K562 (cell line): ENCODE measurements around the gene CLEC17A. TPM values are rescaled to one million over a fixed set of nuclear protein-coding genes. Genes with fewer than 3 reads are reported as not detected.

ENCODE experiments used
- ATAC-seq: fragments of 200-7000 bp; cut with Tn5 transposase; 3 replicates; pipeline ENCODE4 v1.9.1; 2020; ENCODE audit warnings: moderate library complexity
- BruUV-seq: library from RNA; stranded (reverse); fragments of 400-500 nt; replicated peaks from 2 replicates; lab custom pipeline; 2021; lab: Mats Ljungman, UMichigan
- CTCF ChIA-PET: fragments of 300-600 bp; formaldehyde crosslinking; extraction: SDS; loops from one replicate; lab custom pipeline; 2021; ENCODE audit warnings: low intra/inter-chr PET ratio; lab: Yijun Ruan, JAX
- POLR2A ChIA-PET: fragments of 300-600, 350-650 bp; sonication (Branson Sonifier 250); formaldehyde crosslinking; extraction: SDS; loops from one replicate; lab custom pipeline; 2021; ENCODE audit warnings: antibody characterized with exemption, inconsistent platforms; lab: Yijun Ruan, JAX
- DNase-seq, 4 experiments: peaks; one replicate each; pipeline versions ENCODE4 v3.0.0 to v3.0.0-alpha.2; 2011 to 2018; ENCODE audit warnings: low spot score in 3 of 4, mixed read lengths in 3 of 4; ENCODE audit errors: extremely low read depth in 1 of 4
- FAIRE-seq: peaks from 2 replicates; lab custom pipeline; 2011; peaks lifted over from hg19 to GRCh38; lab: Jason Lieb, UNC
- H2AFZ ChIP-seq: 2 replicates; pipeline ENCODE4 v1.6.0; 2011; ENCODE audit warnings: low read depth, low read length, control low read depth, inconsistent platforms
- H3K27ac ChIP-seq: fragments of 200-600 bp; 3 replicates; pipeline ENCODE4 v1.8.0; 2011; ENCODE audit warnings: low read depth, mild to moderate bottlenecking, control low read depth, inconsistent platforms, low read length, moderate library complexity, mixed read lengths; ENCODE audit errors: extremely low read depth
- H3K27me3 ChIP-seq, 2 experiments: fragments of 300-600 bp in 1 of 2; 2 replicates in 1 of 2; 3 replicates in 1 of 2; pipeline versions ENCODE4 v1.6.0 to v1.8.0; 2011; ENCODE audit warnings: inconsistent platforms in 2 of 2, low read length in 2 of 2, mild to moderate bottlenecking in 1 of 2, mixed read lengths in 1 of 2, moderate library complexity in 1 of 2; ENCODE audit not compliant: control insufficient read depth in 2 of 2, insufficient read depth in 2 of 2
- H3K36me3 ChIP-seq: fragments of 300-600 bp; 3 replicates; pipeline ENCODE4 v1.8.0; 2011; ENCODE audit warnings: mild to moderate bottlenecking, low read length, inconsistent platforms; ENCODE audit not compliant: control insufficient read depth, insufficient read depth
- H3K4me1 ChIP-seq, 2 experiments: fragments of 200-600 bp in 1 of 2; replicated peaks in 1 of 2; 2 replicates in 1 of 2; 3 replicates in 1 of 2; pipeline versions ENCODE4 v1.5.1 to v1.8.0; 2011; ENCODE audit warnings: inconsistent platforms in 2 of 2, low read length in 2 of 2, mild to moderate bottlenecking in 1 of 2, mixed read lengths in 1 of 2, moderate library complexity in 1 of 2; ENCODE audit not compliant: control insufficient read depth in 2 of 2, insufficient read depth in 2 of 2
- H3K4me2 ChIP-seq: 2 replicates; pipeline ENCODE4 v1.6.1; 2011; ENCODE audit warnings: low read length, control low read depth, inconsistent platforms, mixed read lengths; ENCODE audit not compliant: insufficient read depth
- H3K4me3 ChIP-seq: fragments of 200-600 bp; sonication (generic), shearing (Covaris generic); 2 replicates; pipeline ENCODE4 v1.5.1; 2016; ENCODE audit warnings: control low read depth, inconsistent platforms
- H3K79me2 ChIP-seq: fragments of 200-600 bp; 3 replicates; pipeline ENCODE4 v1.8.0; 2011; ENCODE audit warnings: low read length, inconsistent platforms; ENCODE audit not compliant: control insufficient read depth, insufficient read depth
- H3K9ac ChIP-seq, 2 experiments: 2 replicates each; pipeline versions ENCODE4 v1.6.0 to v1.6.1; 2011; ENCODE audit warnings: low read depth in 2 of 2, low read length in 2 of 2, control low read depth in 1 of 2, inconsistent platforms in 1 of 2, mild to moderate bottlenecking in 1 of 2, mixed read lengths in 1 of 2; ENCODE audit not compliant: insufficient read depth in 1 of 2
- H3K9me1 ChIP-seq: one replicate; pipeline ENCODE4 v1.6.0; 2011; ENCODE audit warnings: inconsistent platforms, mild to moderate bottlenecking, low read length, moderate library complexity; ENCODE audit not compliant: control insufficient read depth, insufficient read depth
- H3K9me3 ChIP-seq: replicated peaks from 2 replicates; pipeline ENCODE4 v1.5.1; 2011; ENCODE audit warnings: low read depth, low read length, inconsistent platforms; ENCODE audit not compliant: control insufficient read depth, insufficient read depth
- H4K20me1 ChIP-seq: replicated peaks from 2 replicates; pipeline ENCODE4 v1.6.1; 2011; ENCODE audit warnings: low read length, inconsistent platforms, mixed read lengths; ENCODE audit not compliant: control insufficient read depth, insufficient read depth
- CXXC5 ChIP-seq: fragments of 250-450 bp; sonication (Bioruptor Pico); IDR thresholded peaks from 2 replicates; pipeline ENCODE4 v1.8.0; 2022; ENCODE audit warnings: inconsistent platforms, mild to moderate bottlenecking, moderate library complexity
- LARP7 ChIP-seq: fragments of 450-650 bp; IDR thresholded peaks from 2 replicates; pipeline ENCODE4 v1.6.1; 2016
- RBFOX2 ChIP-seq: fragments of 200-400 bp; formaldehyde crosslinking; IDR thresholded peaks from 2 replicates; pipeline ENCODE4 v1.6.1; 2017; ENCODE audit warnings: low read depth, mild to moderate bottlenecking, low read length, moderate library complexity
- WGBS: fragments of 100-300 bp; shearing (Covaris generic); methylation state at CpG from one replicate; pipeline ENCODE4 v1.1.6; 2016; ENCODE audit warnings: low coverage, mixed read lengths; ENCODE audit not compliant: insufficient coverage; ENCODE audit errors: missing lambda C conversion rate; 5-methylcytosine and 5-hydroxymethylcytosine counted together
- in situ Hi-C: fragments of 300-500 bp; cut with MboI; formaldehyde crosslinking; loops from 4 replicates; pipeline ENCODE4 v1.15.0; 2018; ENCODE audit warnings: inconsistent platforms, mixed read lengths
- intact Hi-C: fragments of 100-400 bp; cut with micrococcal nuclease; formaldehyde crosslinking; loops from 2 replicates; pipeline ENCODE4 v1.14.2; 2022
- polyA plus RNA-seq, 8 experiments: library from polyadenylated mRNA; depleted of rRNA in 4 of 8; stranded (reverse) in 5 of 8; unstranded in 3 of 8; fragments of >200 nt; fragmentation: Nextera tagmentation in 2 of 8; fragmentation: Illumina TruSeq in 1 of 8; extraction: Ambion mirVana in 2 of 8; extraction: Trizol in 1 of 8; gene quantifications; 2 replicates each; pipeline versions ENCODE4 v1.2.1 to v1.2.3, GENCODE V29; 2011 to 2014; ENCODE audit warnings: inconsistent platforms in 1 of 8, missing spikeins in 1 of 8
- total RNA-seq, 7 experiments: library from RNA; depleted of rRNA in 6 of 7; stranded (reverse); fragments of >200 nt in 6 of 7; fragmentation: Illumina TruSeq in 2 of 7; extraction: Trizol in 2 of 7; gene quantifications; 2 replicates each; pipeline versions ENCODE4 v1.2.1 to v1.2.3, GENCODE V29; 2011 to 2021; ENCODE audit warnings: low replicate concordance in 1 of 7
- TF ChIP-seq, protein P1 (sequence below): sonication (generic); formaldehyde crosslinking; IDR thresholded peaks from 2 replicates; pipeline ENCODE4 v1.8.0; 2022; ENCODE audit warnings: missing genetic modification reagents, mild to moderate bottlenecking, moderate library complexity, borderline replicate concordance
- TF ChIP-seq, protein P2 (sequence below): sonication (generic); formaldehyde crosslinking; IDR thresholded peaks from 2 replicates; pipeline ENCODE4 v1.5.0; 2020; ENCODE audit warnings: missing genetic modification reagents

CLEC17A gene
- total and polyA plus RNA-seq, 9 of the 15 experiments (the other 6 are each of a cell fraction or from before 2014, with no cell fraction given): 0.03 TPM; not detected in 8

DNA sequence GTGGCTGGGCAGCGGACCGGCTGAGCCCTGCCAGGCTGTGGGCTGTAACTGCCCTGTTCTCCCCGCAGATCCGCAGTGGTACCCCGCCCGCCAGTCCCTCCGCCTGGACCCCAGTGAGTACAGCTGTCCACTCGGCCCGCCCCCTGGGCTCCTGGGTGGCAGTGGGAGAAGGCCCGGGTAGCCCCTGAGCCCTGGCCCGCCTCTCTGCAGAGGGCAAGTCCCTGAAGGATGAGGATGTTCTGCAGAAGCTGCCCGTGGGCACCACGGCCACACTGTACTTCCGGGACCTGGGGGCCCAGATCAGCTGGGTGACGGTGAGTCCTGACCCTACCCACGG, 19.3 kb upstream of the CLEC17A start:
- H3K9me1 ChIP-seq: peaks cover 8% of the 10 kb centered on the region
- in situ Hi-C loops (no loop called here), intact Hi-C loops (no loop called here)
- no peak for FAIRE-seq
- no peaks in the 10 kb centered on the region for H3K9me3 ChIP-seq
- H3K9ac ChIP-seq: peak overlapping the region in 1 of 2 experiments; percentile 65; a peak in 1 of 4 replicates
- no peak overlapping the region for H3K27ac ChIP-seq
- no peak for ATAC-seq
- H3K27me3 ChIP-seq: no peaks in the 10 kb centered on the region
- ChIA-PET CTCF (no interaction called here), POLR2A (interaction anchor here (0.9 kb wide), 1 partner anchor 49 kb away, joined by 3 read pairs; no protein-coding TSS in a partner anchor)
- no TSS peak for BruUV-seq
- H3K79me2 ChIP-seq: peaks cover 34% of the 10 kb centered on the region; the same call in 2 of the 3 replicates
- peaks cover 46% of the 10 kb centered on the region; the same call in 2 of the 3 replicates for H3K36me3 ChIP-seq
- no peak overlapping the region; the same call in 1 of the 2 replicates for H3K4me2 ChIP-seq
- DNase-seq: no peak
- 93% methylated on average over 9 of the region's 16 CpGs for WGBS
- H3K4me1 ChIP-seq: peaks cover 12 to 85% of the 10 kb centered on the region in 2 experiments; a peak in 4 of 5 replicates
- peaks cover 13% of the 10 kb centered on the region; the same call in 1 of the 2 replicates for H4K20me1 ChIP-seq
- H2AFZ ChIP-seq: no peak overlapping the region
- H3K4me3 ChIP-seq: no peak overlapping the region
- TF ChIP-seq, protein P1, sequence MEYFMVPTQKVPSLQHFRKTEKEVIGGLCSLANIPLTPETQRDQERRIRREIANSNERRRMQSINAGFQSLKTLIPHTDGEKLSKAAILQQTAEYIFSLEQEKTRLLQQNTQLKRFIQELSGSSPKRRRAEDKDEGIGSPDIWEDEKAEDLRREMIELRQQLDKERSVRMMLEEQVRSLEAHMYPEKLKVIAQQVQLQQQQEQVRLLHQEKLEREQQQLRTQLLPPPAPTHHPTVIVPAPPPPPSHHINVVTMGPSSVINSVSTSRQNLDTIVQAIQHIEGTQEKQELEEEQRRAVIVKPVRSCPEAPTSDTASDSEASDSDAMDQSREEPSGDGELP: 0 out of 2 replicates have a peak, but pooled peaks have one; percentile 25
- no peak for TF ChIP-seq LARP7
- TF ChIP-seq CXXC5 (CRISPR knock-in tag): no peak
- TF ChIP-seq RBFOX2: 0 out of 2 replicates have a peak, but pooled peaks have one; percentile 26
- TF ChIP-seq, protein P2, sequence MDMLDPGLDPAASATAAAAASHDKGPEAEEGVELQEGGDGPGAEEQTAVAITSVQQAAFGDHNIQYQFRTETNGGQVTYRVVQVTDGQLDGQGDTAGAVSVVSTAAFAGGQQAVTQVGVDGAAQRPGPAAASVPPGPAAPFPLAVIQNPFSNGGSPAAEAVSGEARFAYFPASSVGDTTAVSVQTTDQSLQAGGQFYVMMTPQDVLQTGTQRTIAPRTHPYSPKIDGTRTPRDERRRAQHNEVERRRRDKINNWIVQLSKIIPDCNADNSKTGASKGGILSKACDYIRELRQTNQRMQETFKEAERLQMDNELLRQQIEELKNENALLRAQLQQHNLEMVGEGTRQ (CRISPR knock-in tag): no peak
